Activated CD4-positive, CD25-positive, alpha-beta regulatory T cell (primary cell): ENCODE results near the gene PDE9A.
A peak's percentile ranks its signal among the peaks of the same experiment; 100 is the strongest.

ENCODE experiments used
- DNase-seq, 4 experiments: peaks; one replicate each; lab custom pipeline; 2025; lab: John Stamatoyannopoulos, UW

Gene PDE9A

DNA sequence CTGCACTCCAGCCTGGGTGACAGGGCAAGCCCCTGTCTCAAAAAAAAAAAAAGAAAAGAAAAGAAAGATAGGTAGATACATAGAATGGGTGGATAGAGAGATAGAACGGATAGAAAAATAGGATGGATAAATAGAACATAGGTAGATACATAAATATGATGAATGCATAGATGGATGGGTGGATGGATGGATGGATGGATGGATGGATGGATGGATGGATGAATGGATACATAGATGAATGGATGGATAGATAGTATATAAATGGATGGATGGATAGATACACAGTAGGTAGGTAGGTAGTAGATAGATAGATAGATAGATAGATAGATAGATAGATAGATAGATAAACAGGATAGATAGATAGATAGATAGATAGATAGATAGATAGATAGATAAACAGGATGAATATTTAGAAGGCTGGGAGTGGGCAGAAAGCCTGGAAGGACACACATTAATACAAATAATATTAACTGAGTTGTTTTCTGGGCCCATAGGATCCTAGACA is 87.0 kb downstream of the PDE9A start:
- DNase-seq = no peak

DNA sequence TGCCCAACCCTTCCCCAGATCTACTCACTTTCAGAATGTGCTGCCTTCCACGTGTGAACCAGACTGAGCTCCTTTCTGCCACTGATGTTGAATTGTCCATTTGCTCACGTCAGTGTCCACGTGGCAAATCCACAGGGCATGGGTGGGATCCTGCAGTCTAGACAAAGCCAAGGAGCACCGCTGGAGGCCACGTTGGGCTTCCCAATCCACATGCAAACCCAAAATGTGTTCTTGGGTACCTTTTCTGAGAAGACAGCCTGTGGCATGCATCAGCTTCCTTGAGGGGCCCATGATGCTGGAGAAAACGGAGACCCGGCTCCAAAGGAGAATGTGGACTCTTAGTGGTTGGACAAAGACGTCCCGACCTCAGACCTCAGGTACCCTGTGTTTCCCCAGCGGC is 87.6 kb downstream of the PDE9A start:
- no peak for DNase-seq

DNA sequence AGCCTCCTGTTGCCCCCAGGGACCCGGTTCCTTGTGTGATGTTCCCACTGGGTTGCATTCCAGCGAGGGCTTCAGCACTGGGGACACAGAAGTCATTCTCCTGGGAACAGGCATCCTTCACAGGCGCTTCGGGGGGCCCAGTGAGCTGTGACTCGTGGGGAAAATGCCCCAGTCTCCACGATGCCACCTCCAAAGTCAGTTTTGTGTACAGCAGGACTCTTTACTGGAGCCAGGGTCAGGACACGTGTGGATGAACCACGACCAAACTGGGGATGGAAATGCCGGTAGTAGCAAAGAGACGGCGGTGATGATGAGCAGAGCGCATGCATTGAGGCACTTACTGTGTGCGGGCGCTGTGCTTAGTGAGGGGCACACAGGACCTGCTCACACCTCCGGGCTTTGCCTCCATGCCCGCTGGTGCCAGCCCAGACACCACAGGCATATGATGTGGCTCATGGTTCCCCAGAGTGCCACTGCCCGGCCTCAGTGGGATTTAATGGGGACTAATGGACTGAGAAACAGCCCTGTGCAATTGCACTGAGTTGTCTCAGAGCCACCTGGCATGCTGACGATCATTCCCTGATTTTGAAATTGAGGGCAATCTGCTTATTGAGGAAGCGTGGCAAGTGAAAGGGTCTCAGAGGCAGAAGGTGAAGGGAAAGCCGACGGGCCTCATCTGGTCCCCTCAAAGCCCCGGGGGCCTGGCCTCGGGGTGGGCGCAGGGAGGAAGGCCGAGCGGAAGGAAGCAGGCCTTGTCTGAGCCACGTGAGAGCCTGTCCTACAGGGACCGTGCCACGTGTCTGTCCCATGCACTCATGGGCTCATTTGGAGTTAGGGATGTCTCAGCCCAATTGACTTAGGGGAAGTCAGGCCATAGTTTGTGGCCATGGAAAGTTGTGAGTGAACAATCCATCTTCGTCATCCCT is 91.4 kb downstream of the PDE9A start:
- DNase-seq = no peak

DNA sequence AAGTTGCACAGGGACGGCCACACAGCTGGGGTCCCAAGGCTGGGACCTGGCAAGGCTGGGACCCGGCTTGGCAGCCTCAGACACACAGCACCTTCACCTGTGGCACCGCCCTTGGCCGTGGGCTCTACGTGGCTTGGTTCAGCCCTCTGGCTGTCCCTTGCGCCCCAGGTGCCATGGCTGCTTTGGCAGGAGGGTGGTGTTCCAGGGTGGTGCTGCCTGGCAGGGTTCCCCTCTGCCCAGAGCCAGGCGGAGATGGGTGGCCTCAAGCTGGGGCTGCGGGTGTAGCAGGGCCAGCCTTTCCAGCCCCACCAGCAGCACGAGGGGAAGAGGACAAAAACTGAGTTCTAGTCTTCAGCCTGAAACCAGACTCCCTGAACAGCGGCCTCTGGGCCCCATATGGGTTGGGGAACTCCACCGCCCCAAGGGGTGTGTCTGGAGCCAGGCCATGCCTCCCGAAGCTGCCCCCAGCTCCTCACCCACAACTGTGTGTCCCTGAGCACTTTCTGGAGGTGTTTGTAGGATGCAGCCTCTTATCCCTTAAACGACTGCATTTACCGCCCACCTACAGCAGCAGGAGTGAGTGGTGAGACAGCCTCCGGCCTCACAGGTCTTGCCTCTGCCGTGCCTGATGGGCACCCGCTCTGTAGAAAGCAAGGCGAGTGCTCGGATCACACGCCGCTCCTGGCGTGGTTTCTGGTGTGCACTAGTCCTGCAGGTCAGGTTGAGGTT is 92.3 kb downstream of the PDE9A start:
- DNase-seq = no peak

DNA sequence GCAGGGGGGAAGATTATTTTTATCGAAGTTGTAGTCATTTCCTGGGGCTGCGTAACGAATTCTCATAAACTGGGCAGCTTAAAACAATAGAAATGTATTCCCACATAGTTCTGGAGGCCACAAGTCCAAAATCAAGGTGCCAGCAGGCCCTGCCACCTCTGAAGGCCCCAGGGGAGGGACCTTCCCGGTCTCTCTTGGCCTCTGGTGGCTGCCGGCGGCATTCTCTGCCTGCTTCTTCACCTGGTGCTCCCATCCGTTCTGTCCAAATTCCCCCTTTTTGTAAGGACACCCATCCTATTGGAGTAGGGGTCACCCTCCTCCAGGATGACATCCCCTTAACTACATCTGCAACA is 92.8 kb downstream of the PDE9A start:
- no peak for DNase-seq

DNA sequence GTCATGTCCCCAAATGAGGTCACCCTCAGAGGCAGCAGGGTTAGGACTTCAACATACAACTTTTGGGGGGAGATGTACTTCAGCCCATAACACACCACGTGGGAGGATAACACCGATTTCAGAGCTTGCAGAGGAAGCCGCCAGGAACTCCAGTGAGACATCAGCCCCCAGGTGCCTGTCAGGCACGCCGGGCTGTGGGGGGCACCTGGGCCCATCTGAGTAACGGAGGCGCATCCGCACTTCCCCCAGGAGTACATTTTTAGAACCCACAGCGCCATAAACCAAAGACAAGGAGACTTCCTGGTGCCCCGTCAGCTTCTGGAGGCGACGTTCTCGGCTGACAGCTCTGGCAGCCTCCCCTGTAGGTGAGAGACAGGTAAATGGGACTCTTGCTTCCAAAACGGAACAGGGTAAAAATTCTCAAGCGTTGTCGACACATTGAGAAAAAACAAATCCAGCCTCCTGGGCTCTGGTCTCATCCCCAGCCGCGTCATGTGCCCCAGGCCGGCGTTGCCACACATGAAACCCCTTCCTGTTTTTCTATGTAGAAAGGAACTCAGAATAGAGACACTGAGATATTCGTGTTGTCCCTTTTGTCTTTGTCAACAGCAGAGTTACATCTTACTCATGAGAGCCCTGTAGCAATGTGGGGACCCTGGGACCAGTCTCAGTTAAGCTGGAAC is 93.3 kb downstream of the PDE9A start:
- DNase-seq = peak in 2 of 4 experiments; percentile 11 to 33

DNA sequence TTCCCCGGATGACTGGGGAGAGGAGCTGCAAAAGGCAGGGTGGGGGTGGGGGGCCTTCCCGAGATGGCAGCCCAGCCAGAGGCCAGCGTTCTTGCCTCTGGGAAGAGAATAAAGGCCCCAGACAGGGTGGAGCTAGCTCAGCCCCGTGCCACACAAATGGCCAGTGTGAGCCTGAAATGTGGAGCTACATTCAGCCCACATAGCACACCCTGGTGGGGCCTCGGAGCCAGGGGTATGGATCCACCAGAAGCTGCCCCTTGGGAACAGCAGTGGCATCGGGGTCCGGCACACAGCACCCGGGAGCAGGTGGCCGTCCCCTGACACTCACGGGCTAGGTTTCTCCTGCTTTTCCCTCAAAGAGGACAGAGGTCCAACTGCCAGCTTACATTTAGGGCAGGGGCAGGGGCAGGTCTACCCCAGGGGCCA is 93.9 kb downstream of the PDE9A start:
- DNase-seq = no peak

DNA sequence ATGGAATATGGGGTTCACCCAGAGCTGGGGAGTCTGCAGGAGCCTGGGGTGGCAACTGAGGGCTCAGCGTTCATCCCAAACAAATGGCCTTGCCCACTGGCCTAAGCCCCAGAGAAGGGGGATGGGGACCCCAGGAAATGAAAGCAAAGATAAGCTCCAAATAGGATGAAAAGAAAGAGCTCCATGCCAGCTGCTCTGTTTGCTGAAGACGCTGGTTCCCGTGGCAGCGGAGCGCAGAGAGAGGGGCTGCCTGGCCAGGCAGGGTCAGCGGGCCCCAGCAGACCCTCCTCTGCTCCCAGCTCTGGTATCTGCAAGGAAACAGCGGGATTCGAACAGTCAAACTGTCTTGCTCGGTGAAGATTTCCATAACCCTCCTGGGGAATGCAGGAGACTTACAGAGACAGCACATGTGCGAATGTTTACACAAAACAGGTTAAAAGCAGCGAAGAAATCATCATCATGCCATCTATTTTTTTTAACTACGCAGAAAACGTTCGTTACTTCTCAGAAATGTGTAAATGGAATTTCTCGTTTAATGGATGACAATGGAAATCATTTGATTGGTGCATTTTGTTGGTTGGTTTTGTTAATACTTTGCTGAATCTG is 94.4 kb downstream of the PDE9A start:
- DNase-seq = no peak

DNA sequence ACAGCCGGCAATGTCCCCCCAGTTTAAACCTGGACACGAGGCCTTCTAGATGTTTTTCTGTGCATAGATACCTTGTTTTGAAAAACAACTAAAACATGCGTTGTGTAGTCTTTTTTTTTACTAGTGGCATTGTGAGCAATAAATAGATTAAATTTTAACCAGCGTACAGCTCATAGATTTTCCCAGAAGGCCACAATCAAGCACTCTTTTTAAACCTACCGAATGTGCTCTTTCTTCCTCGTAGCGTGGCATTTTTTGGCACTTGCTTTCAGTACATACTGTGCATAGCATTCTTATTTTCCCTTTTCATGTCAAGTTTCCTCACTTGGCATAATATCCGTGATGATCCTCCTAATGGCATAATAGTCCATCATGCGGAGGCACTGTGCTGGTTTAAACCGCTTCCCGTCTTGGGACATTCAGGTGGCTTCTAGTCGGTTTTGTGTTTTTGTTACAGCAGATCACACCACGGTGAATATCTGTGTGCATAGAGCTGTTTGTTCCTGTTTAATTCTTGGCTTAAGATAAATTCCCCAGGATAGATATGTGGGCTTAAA is 95.3 kb downstream of the PDE9A start:
- DNase-seq = no peak

DNA sequence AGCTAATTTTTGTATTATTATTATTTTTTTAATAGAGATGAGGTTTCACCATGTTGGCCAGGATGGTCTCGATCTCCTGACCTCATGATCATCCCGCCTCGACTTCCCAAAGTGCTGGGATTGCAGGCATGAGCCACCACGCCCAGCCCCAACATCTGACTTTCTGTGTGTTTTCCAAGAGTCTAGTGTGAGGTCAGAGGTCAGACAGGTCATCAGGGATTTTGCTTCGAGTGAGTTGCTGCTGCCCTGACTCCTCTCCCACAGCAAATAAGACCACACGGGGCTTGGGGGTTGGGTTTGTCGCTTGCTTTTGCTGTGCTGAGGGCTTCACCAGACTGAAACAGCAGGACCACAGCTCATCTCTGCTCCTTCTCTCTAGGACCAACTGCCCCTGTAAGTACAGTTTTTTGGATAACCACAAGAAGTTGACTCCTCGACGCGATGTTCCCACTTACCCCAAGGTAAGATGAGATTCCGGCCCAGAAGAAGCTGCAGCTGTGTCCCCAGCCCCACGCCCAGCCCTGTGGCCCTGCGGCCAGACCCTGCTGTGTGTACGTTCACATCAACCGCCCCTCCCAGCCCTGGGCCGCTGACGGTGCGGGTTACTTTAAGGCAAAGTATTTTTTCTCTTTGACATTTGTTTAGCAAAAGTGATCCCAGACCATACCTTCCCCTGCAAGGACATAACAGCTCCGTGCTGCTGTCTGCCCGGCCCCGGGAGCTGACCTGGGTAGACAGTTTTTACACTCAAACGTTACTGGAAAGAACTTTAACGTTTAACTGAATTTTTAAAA is 97.5 kb downstream of the PDE9A start:
- no peak for DNase-seq

DNA sequence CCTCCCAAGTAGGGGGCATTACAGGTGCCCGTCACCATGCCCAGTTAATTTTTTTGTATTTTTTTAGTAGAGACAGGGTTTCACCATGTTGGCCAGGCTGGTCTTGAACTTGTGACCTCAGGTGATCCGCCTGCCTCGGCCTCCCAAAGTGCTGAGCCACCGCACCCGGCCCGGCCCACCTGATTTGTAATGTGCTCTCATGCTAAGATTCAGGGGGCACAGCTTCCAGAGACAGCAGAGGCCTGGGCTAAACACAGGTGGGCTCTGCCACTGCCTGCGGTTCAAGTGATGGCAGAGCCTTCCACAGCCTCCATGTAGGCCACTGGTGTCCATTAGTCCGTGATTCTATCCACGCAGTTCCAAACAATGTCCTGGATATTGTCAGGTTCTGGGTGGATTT is 98.4 kb downstream of the PDE9A start:
- DNase-seq = no peak

DNA sequence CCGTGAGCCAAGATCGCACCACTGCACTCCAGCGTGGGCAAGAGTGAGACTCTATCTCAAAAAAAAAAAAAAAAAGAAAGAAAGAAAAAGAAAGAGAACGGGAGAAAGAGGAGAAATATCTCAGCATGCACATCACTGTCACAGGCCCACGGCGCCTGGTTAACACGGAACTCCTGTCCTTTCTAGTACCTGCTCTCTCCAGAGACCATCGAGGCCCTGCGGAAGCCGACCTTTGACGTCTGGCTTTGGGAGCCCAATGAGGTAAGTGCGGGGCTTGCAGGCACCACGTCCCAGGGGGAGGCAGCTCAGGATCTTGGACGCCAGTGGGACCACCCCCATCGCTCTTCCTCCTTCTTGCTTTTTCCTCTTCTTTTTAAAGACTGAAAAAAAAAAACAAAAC is 100.4 kb downstream of the PDE9A start:
- no peak for DNase-seq

DNA sequence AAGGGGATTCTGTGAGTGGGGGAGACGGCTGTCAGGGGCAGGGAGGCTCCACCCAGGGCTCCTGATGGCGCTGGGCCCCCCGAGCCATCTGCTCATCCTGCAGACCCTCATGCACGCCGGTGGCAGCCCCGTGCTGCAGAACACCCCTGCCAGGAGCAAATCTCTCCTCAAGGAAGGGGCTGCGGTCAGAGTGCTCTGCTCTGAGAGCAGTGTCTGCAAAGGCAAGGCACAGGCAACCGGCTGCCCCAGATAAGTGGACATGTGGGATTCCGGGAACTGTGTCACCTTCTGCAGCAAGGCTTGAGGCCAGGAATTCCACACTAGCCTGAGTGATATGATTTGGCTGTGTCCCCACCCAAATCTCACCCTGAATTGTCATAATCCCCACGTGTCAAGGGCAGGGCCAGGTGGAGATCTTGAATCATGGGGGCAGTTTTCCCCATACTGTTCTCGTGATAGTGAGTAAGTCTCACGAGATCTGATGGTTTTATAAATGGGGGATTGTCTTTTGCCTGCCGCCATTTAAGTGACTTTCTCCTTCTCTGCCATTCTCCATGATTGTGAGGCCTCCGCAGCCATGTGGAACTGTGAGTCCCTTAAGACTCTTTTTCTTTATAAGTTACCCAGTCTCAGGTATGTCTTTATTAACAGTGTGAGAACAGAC is 101.0 kb downstream of the PDE9A start:
- DNase-seq = no peak

DNA sequence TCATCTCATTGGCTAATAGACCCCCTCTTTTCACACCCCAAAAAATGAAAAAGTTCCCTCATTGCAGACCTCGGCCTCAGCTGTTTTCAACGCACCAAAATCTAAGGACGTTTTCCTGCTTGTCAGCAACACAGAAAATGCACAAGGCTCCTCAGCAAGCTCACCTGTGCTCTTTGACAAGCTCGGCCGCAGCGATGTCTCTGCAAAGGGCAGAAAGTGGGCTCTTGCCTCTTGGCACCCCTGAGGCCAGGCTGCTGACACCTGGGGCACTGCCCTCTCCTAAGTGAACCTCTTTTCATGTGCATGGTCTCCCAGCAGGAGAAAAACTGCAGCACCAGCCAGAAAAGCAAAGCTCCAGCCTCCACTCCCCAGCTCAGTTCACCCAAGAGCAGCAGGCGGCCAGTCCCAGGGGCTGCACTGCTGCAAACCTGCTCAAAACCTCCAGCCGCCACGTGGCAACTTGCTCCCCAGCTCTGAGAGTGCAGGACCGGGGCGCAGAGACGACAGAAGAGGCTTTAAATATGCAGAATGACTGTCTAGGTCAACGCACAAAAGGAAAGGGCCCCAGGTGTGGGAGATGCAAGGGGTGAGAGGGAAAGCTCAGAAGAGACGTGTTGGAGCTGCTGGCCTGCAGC is 101.7 kb downstream of the PDE9A start:
- no peak for DNase-seq

DNA sequence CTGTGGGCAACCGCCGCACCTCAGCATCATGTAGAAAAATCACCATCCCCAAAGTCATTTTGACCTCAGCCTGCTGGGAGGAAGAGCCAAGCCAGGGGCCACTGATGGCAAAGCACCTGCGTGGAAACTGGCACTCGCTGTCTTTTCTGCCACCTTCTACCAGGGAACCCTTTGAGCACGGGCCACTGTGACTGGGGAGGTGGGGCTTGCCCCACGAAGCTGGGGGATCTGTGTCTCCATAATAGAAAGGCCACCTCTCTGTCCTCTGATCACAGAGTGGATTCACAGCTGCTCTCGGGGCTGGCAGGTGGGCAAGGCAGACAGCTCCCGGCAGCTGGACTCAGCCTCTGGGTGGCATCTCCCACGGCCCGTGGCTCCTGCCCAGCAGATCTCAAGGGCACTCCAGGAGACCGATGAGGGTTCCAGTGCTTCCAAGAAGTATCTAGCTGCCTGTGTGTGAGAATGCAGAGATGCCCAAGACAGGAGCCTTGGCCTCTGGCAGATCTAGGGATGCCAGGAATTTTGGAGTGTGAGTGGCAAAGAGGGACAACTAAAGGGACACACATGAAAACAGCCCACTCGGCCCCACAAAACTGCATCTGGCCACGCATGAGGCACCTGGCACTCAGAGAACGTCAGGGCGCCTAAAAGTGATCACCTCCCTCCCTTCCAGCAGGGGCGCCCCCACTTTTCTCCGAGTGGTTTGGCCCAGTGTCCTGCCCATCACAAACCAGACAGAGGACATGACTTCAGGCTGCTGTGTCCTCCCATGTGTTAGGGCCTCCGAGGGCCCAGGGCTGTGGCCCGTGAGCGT is 102.6 kb downstream of the PDE9A start:
- DNase-seq = no peak

DNA sequence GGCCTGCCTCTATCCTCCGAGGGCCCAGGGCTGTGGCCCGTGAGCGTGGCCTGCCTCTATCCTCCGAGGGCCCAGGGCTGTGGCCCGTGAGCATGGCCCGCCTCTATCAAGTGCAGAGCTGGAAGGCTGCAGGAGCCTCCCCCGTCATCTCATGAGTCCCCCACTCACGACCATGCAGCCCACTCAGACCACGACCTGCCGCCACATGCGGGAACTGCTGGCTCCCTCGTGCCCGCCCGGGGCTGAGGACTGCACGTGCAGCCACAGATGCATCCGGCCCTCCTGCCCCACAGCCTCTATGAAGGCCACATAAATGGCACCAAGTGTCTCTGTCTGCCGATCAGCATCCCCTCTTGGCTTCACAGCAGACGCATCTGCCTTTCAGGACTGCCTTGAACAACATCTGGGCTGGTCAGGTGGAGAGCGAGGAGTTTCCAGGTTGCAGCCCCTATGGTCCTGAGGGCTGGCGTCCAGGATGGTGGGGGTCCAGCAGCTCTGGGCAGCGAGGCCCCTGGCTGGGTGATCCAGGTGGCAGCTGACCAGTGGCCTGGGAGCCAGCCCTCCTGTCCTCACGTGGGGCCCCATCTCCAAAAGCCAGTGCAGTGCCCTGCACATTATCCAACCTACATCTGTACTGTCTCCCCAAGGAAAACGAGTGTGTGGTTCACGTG is 103.3 kb downstream of the PDE9A start:
- no peak for DNase-seq

DNA sequence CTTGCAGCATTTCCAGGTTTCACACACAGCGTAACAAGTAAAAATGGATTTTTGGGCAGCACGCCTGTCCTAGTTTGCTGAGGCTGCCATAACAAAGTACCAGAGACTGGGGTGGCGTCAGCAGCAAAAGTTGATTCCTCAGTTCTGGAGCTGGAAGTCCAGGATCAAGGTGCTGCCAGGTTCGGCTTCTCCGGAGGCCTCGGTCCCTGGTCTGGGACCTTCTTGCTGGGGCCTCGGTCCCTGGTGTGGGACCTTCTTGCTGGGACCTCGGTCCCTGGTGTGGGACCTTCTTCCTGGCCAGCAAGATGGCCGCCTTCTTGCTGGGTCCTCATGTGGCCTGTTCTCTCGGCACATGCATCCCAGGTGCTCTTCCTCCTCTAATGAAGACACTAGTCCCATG is 104.0 kb downstream of the PDE9A start:
- no peak for DNase-seq

DNA sequence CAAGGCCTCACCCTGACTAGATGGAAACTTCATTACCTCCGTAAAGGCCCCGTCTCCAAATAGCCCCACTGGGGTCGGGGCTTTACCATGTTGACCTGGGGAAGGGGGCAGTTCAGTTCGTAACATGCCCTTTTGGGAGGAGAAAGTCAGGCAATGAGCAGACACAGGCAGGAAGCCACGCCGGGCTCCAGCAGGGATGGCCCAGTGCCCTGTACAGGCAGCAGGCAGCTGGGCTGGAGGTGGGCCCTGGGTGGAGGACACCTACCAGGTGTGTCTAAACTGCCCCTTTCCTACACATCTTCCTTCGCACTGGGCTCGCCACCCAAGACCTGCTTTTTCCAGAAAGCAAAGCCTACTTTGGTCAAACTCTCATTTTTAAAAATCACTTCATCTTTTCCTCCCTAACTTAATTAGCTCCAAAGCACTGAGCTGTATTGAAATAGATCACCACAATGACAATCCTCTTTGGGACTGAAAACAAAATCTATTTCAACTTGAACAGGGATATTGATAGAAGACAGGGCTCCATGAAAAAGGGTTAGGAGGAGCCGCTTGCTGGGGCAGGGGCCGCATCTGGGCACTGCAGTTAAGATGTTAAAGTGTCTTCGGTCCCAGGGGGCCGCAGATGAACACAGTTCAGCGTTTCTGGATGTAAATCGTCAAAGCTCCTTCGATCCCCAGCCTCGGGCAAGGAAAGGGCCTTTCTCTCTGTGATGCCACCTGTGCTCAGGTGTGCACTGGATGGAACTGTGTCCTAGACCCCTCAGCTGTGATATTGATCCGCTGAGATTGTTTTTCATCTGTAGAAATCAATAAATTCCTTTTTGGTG is 104.6 kb downstream of the PDE9A start:
- no peak for DNase-seq
